IPS DF 6.9 (cell line): ENCODE results near the gene HEPHL1.
"Not testable (repeated sequence)": the region's sequence is repeated elsewhere in the genome, so short reads cannot be mapped to it uniquely, and the experiment has no call there.

Experiments used
- DNase-seq: peaks from one replicate; pipeline ENCODE4 v3.0.0-alpha.2; 2013; ENCODE audit warnings: low read depth, low spot score
- H3K27ac ChIP-seq: one replicate; pipeline ENCODE4 v1.5.1; 2013; ENCODE audit warnings: low read length, control low read depth
- H3K27me3 ChIP-seq: 2 replicates; pipeline ENCODE4 v1.6.1; 2013; ENCODE audit warnings: mild to moderate bottlenecking, low read length; ENCODE audit not compliant: control insufficient read depth, insufficient read depth
- H3K36me3 ChIP-seq: 2 replicates; pipeline ENCODE4 v1.6.1; 2013; ENCODE audit warnings: low read length; ENCODE audit not compliant: control insufficient read depth, insufficient read depth
- H3K4me1 ChIP-seq: 2 replicates; pipeline ENCODE4 v1.6.1; 2013; ENCODE audit warnings: low read length; ENCODE audit not compliant: control insufficient read depth, insufficient read depth
- H3K4me3 ChIP-seq: 2 replicates; pipeline ENCODE4 v1.5.1; 2013; ENCODE audit warnings: mild to moderate bottlenecking, low read length
- H3K9me3 ChIP-seq: 2 replicates; pipeline ENCODE4 v1.6.1; 2013; ENCODE audit warnings: low read length, inconsistent platforms; ENCODE audit not compliant: control insufficient read depth, insufficient read depth
- WGBS: extraction: QIAGEN DNeasy Blood & Tissue Kit; methylation state at CpG from one replicate; pipeline ENCODE4 v1.1.7; 2013; ENCODE audit warnings: mixed read lengths, missing lambda C conversion rate; ENCODE audit not compliant: insufficient read length, insufficient coverage; 5-methylcytosine and 5-hydroxymethylcytosine counted together

Gene HEPHL1

DNA sequence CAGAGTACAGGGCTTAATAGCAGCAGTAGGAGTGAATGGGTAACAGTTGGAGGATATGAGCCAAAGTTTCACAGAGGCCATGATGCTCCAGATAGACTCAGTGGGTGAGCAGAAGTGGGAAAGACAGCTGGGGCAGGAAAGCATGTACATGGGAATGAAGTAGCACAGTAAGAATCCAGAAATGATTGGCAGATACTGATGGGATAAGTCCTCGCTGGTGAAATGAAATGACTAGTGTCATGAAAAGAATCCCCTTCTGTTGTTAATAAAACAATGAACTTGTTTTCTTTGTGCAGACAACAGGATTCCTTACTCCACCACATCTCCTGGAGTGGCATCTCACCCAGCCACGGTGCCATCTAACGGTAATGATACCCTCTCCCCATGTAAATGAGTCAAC is 90.1 kb downstream of the HEPHL1 start:
- no peaks in the 10 kb centered on the region for H3K9me3 ChIP-seq
- no peaks in the 10 kb centered on the region for H3K27me3 ChIP-seq
- no peak for DNase-seq
- H3K4me3 ChIP-seq = no peak overlapping the region
- H3K4me1 ChIP-seq = peaks cover 4% of the 10 kb centered on the region
- no peak overlapping the region for H3K27ac ChIP-seq
- H3K36me3 ChIP-seq = no peaks in the 10 kb centered on the region
- no CpG with 5 or more reads among the region's 3 CpGs for WGBS

DNA sequence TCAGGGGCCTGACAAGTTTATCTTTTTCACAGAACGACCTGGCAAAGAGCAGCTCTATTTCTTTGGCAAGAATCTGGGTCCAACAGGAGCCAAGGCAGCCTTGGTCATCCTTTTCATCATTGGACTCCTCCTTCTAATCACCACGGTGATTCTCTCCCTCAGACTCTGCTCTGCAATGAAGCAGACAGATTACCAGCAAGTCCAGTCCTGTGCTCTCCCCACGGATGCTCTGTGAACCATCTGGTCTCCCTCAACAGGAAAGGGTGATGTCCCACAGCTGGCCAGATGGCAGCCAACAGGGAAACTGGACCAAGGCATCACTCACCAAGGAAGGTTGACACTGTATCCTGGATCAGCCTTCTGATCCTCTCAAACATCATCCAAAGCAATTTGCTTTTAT is 90.5 kb downstream of the HEPHL1 start:
- no peak overlapping the region for H3K4me3 ChIP-seq
- H3K36me3 ChIP-seq = no peaks in the 10 kb centered on the region
- H3K27ac ChIP-seq = no peak overlapping the region
- no peaks in the 10 kb centered on the region for H3K27me3 ChIP-seq
- WGBS = no CpG with 5 or more reads among the region's 3 CpGs
- H3K4me1 ChIP-seq = peaks cover 4% of the 10 kb centered on the region
- DNase-seq = no peak
- H3K9me3 ChIP-seq = no peaks in the 10 kb centered on the region

DNA sequence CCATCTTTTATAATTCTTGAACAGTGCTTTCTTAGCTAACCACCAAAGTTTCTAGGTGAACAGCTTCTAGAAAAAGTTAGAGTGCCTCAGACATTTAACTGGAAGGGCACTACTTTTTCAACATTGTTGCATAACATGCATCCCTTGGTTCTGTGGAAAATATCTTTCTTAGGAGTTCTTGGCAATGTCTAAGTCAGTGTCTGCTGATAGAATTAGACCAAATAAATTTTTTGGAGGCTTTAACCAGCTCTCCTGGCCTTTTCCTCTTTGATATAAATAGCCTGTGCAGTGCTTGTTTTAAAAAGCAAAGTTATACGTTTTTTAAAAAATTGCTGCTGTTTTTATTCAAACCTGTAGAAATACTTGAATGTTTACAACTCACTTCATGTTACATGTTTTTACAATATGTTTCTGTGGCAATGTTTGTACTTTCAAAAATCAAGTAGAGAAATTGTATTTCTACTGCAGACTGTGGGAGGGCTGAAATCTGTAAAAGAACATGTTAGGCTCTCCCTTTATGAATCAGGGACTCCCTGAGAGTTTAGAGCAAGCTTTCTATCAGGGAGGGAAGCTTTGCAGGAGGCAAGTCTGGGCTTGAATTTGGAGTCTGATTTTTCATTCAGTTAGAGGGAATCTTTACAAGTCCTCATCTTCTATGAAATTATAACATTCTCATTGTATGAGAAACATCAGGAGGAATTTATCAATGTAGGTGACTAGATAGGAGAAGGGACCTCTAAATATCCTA is 91.2 kb downstream of the HEPHL1 start:
- Histone ChIP-seq H3K36me3 (no peaks in the 10 kb centered on the region), H3K4me1 (peaks cover 4% of the 10 kb centered on the region), H3K4me3 (no peak overlapping the region), H3K9me3 (no peaks in the 10 kb centered on the region), H3K27me3 (no peaks in the 10 kb centered on the region), H3K27ac (no peak overlapping the region)
- no CpG with 5 or more reads among the region's 1 CpG for WGBS
- DNase-seq = no peak

DNA sequence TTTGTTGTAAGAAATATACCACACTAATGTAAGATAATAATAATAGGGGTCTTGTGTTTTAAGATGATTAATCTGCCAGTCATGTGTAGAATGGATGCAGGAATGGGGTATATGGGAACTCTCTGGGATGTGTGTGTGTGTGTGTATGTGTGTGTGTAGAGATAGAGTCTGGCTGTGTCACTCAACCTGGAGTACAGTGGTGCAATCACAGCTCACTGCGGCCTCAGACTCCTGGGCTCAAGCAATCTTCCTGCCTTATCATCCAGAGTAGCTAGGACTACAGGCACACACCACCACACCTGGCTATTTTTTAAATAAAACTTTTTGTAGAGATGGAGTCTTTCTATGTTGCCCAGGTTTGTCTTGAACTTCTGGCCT is 96.0 kb downstream of the HEPHL1 start:
- no CpG with 5 or more reads among the region's 1 CpG for WGBS
- no peak overlapping the region for H3K27ac ChIP-seq
- no peak for DNase-seq
- H3K4me1 ChIP-seq = peaks cover 4% of the 10 kb centered on the region
- H3K27me3 ChIP-seq = no peaks in the 10 kb centered on the region
- H3K36me3 ChIP-seq = no peaks in the 10 kb centered on the region
- H3K9me3 ChIP-seq = no peaks in the 10 kb centered on the region
- H3K4me3 ChIP-seq = no peak overlapping the region

GRCh38 chr11:94117871-94118270 is 96.7 kb downstream of the HEPHL1 start:
- DNase-seq = no peak
- Histone ChIP-seq H3K27ac (no peak overlapping the region), H3K36me3 (no peaks in the 10 kb centered on the region), H3K27me3 (no peaks in the 10 kb centered on the region), H3K9me3 (no peaks in the 10 kb centered on the region), H3K4me1 (peaks cover 4% of the 10 kb centered on the region), H3K4me3 (no peak overlapping the region)

DNA sequence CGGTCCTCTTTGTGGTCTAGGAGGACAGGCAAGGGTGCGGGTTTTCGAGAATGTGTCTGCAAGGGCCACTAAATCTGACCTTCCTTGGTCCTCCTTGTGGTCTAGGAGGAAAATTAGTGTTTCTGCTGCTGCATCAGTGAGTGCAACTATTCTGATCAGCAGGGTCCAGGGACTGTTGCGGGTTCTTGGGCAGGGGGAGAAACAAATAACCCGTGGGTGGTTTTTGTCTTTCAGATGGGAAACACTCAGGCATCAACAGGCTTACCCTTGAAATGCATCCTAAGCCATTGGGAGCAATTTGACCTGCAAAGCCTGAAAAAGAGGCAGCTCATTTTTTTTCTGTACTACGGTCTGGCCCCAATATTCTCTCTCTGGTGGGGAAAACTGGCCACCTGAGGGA is 98.5 kb downstream of the HEPHL1 start:
- not testable (repeated sequence) for DNase-seq, H3K27ac ChIP-seq, H3K36me3 ChIP-seq, H3K4me1 ChIP-seq, H3K27me3 ChIP-seq, H3K4me3 ChIP-seq, H3K9me3 ChIP-seq
- WGBS = no CpG with 5 or more reads among the region's 6 CpGs

DNA sequence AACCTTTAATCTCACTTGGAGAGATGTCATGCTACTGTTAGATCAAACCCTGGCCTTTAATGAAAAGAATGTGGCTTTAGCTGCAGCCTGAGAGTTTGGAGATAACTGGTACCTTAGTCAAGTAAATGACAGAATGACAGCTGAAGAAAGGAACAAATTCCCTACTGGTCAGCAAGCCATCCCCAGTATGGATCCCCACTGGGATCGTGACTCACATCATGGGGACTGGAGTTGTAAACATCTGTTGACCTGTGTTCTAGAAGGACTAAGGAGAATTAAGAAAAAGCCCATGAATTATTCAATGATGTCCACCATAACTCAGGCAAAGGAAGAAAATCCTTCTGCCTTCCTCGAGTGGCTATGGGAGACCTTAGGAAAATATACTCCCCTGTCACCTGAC is 99.4 kb downstream of the HEPHL1 start:
- not testable (repeated sequence) for H3K27me3 ChIP-seq, H3K9me3 ChIP-seq, H3K36me3 ChIP-seq, H3K27ac ChIP-seq, DNase-seq, H3K4me1 ChIP-seq, H3K4me3 ChIP-seq
- no CpG with 5 or more reads among the region's 2 CpGs for WGBS

DNA sequence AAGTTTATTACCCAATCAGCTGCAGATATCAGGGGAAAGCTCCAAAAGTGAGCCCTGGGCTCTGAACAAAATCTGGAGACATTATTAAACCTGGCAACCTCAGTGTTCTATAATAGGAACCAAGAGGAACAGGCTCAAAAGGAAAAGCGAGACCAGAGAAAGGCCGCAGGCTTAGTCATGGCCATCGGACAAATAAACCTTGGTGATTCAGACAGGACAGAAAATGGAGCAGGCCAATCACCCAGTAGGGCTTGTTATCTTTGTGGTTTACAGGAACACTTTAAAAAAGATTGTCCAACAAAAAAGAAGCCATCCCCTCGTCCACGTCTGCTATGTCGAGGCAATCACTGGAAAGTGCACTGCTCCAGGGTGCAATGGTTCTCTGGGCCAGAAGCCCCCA is 99.8 kb downstream of the HEPHL1 start:
- no peak overlapping the region for H3K27ac ChIP-seq
- WGBS = no CpG with 5 or more reads among the region's 6 CpGs
- no peak for DNase-seq

GRCh38 chr11:94125407-94126115 is 104.4 kb downstream of the HEPHL1 start:
- no peak overlapping the region for H3K27ac ChIP-seq
- WGBS = no CpG with 5 or more reads among the region's 8 CpGs
- no peaks in the 10 kb centered on the region for H3K27me3 ChIP-seq
- no peak overlapping the region for H3K4me3 ChIP-seq
- H3K4me1 ChIP-seq = peaks cover 3% of the 10 kb centered on the region
- DNase-seq = no peak
- no peaks in the 10 kb centered on the region for H3K36me3 ChIP-seq
- H3K9me3 ChIP-seq = no peaks in the 10 kb centered on the region

More for the DNA sequence above, 99.8 kb downstream of the HEPHL1 start:
- no peaks in the 10 kb centered on the region for H3K27me3 ChIP-seq
- no peaks in the 10 kb centered on the region for H3K4me1 ChIP-seq
- H3K36me3 ChIP-seq = no peaks in the 10 kb centered on the region
- no peaks in the 10 kb centered on the region for H3K9me3 ChIP-seq
- no peak overlapping the region for H3K4me3 ChIP-seq

GRCh38 chr11:94127638-94128037 is 106.5 kb downstream of the HEPHL1 start:
- DNase-seq = no peak
- Histone ChIP-seq H3K4me1 (peaks cover 7% of the 10 kb centered on the region), H3K4me3 (no peak overlapping the region; the same call in 1 of the 2 replicates), H3K27ac (no peak overlapping the region), H3K27me3 (no peaks in the 10 kb centered on the region), H3K9me3 (no peaks in the 10 kb centered on the region), H3K36me3 (no peaks in the 10 kb centered on the region)

DNA sequence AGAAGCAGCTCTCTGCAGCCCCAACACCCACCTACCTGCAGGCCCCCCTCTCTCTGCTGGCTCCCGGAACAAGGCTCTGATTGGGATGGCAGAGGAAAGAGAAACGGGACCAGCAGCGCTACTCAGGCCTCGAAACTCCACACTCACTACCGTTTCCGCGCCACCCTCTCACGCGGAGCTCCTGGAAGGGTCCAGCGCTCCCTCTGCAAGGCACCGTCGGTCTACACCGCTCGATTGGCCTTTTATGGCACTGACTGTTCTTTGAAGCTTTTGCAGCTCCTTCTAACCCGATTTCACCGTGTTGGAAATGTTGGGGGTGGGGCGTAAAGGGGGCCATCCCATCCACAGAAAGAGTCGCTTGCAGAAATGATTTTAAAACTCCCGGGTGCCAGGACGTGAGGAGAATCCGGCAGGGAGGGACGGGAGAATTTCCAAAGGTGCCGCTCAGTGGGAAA is 107.2 kb downstream of the HEPHL1 start:
- Histone ChIP-seq H3K27ac (no peak overlapping the region), H3K9me3 (no peaks in the 10 kb centered on the region), H3K27me3 (no peaks in the 10 kb centered on the region), H3K36me3 (no peaks in the 10 kb centered on the region), H3K4me1 (peaks cover 11% of the 10 kb centered on the region), H3K4me3 (peak overlapping the region; percentile 92; the same call in 1 of the 2 replicates)
- no CpG with 5 or more reads among the region's 23 CpGs for WGBS
- no peak for DNase-seq
